Epidermal melanocyte (primary cell): ENCODE results near the gene MECP2.
A peak's percentile ranks its signal among the peaks of the same experiment; 100 is the strongest.

Experiments used
- DNase-seq: peaks from one replicate; pipeline ENCODE4 v3.0.0; 2011; ENCODE audit warnings: low spot score; ENCODE audit not compliant: insufficient read length

Gene MECP2

GRCh38 chrX:154064637-154065435, 32.7 kb downstream of the MECP2 start:
- DNase-seq: no peak

GRCh38 chrX:154063234-154063633, 34.3 kb downstream of the MECP2 start:
- DNase-seq: no peak

GRCh38 chrX:154061801-154062200, 35.7 kb downstream of the MECP2 start:
- no peak for DNase-seq

- no peak for DNase-seq
Measured at GRCh38 chrX:154059729-154060245, 37.7 kb downstream of the MECP2 start.

GRCh38 chrX:154059231-154059630, 38.3 kb downstream of the MECP2 start:
- no peak for DNase-seq

- DNase-seq: no peak
Measured at GRCh38 chrX:154058214-154058997, 39.1 kb downstream of the MECP2 start.

GRCh38 chrX:154057791-154058190, 39.7 kb downstream of the MECP2 start:
- DNase-seq: no peak

- no peak for DNase-seq
Measured at GRCh38 chrX:154056770-154057241, 40.7 kb downstream of the MECP2 start.

- no peak for DNase-seq
Measured at GRCh38 chrX:154051201-154051810, 46.2 kb downstream of the MECP2 start.

- no peak for DNase-seq
Measured at GRCh38 chrX:154050113-154050495, 47.4 kb downstream of the MECP2 start.

- no peak for DNase-seq
Measured at GRCh38 chrX:154049209-154050112, 48.1 kb downstream of the MECP2 start.

- no peak for DNase-seq
Measured at GRCh38 chrX:154048398-154048797, 49.1 kb downstream of the MECP2 start.

- no peak for DNase-seq
Measured at GRCh38 chrX:154046940-154047610, 50.4 kb downstream of the MECP2 start.

- DNase-seq: peak; percentile 61
Measured at GRCh38 chrX:154046031-154046781, 51.3 kb downstream of the MECP2 start.

GRCh38 chrX:154044091-154044490, 53.4 kb downstream of the MECP2 start:
- DNase-seq: no peak

- DNase-seq: no peak
Measured at GRCh38 chrX:154043003-154043763, 54.3 kb downstream of the MECP2 start.

GRCh38 chrX:154040863-154041262, 56.7 kb downstream of the MECP2 start:
- DNase-seq: no peak

GRCh38 chrX:154040307-154040756, 57.2 kb downstream of the MECP2 start:
- DNase-seq: no peak

- DNase-seq: no peak
Measured at GRCh38 chrX:154039577-154039976, 57.9 kb downstream of the MECP2 start.
